Fibroblast of mammary gland (primary cell): Measurements from ENCODE around the gene BTBD10.

Experiments used
- DNase-seq: peaks from one replicate; pipeline ENCODE4 v3.0.0-alpha.2; 2010; ENCODE audit warnings: low read depth
- H3K4me3 ChIP-seq: 2 replicates; pipeline ENCODE4 v1.5.1; 2011; ENCODE audit warnings: low read depth, mild to moderate bottlenecking, low read length, moderate library complexity; ENCODE audit not compliant: control insufficient read depth
- CTCF ChIP-seq: conservative IDR thresholded peaks from 2 replicates; pipeline ENCODE4 v1.5.1; 2011; ENCODE audit warnings: low read depth, low read length, inconsistent platforms; ENCODE audit not compliant: control insufficient read depth, insufficient read depth

The BTBD10 gene

GRCh38 chr11:13462901-13463778, at the start of gene BTBD10:
Gene BTBD10 (minus strand): TSS chr11:13463222. CDS start chr11:13445124, 18,098 bp downstream.
- no peak for TF ChIP-seq CTCF
- peak within 1 kb of the TSS; percentile 89 for H3K4me3 ChIP-seq

GRCh38 chr11:13503393-13503792, 40.4 kb upstream of the BTBD10 start:
- no peak overlapping the region for H3K4me3 ChIP-seq
- DNase-seq: no peak
- no peak for TF ChIP-seq CTCF

More at GRCh38 chr11:13462901-13463778, at the start of gene BTBD10:
- DNase-seq: peak; percentile 90

- TF ChIP-seq CTCF: no peak
- no peak for DNase-seq
- H3K4me3 ChIP-seq: no peak overlapping the region
Observed at GRCh38 chr11:13502492-13502891, 39.5 kb upstream of the BTBD10 start.

GRCh38 chr11:13495929-13496328, 32.9 kb upstream of the BTBD10 start, which contains the start of gene PTH:
Gene PTH (minus strand): TSS chr11:13495997. CDS start chr11:13492855, 3,142 bp downstream.
- H3K4me3 ChIP-seq: no peak within 1 kb of the TSS
- no peak for TF ChIP-seq CTCF
- no peak for DNase-seq

GRCh38 chr11:13494051-13494450, 31.0 kb upstream of the BTBD10 start:
- no peak overlapping the region for H3K4me3 ChIP-seq
- TF ChIP-seq CTCF: no peak
- no peak for DNase-seq

GRCh38 chr11:13487661-13488030, 24.6 kb upstream of the BTBD10 start:
- no peak overlapping the region for H3K4me3 ChIP-seq
- peak; percentile 29 for TF ChIP-seq CTCF
- peak; percentile 1 for DNase-seq
